Tibial artery (tissue), 4 donors: ENCODE measurements around the gene DHRS9.

Experiments
- DNase-seq, 2 donors: peaks; one replicate each; pipeline ENCODE4 v3.0.0-alpha.2; 2019
- H3K27ac ChIP-seq, 2 donors: fragments of 200-600 bp; sonication (generic) in 1 of 2; 1 replicate in 1 of 2; 2 replicates in 1 of 2; pipeline ENCODE4 v1.5.1; 2018 to 2019; ENCODE audit warnings: mild to moderate bottlenecking in 1 of 2
- H3K27me3 ChIP-seq, 2 donors: fragments of 200-600 bp; sonication (generic) in 1 of 2; one replicate each; pipeline versions ENCODE4 v1.5.1 to v1.6.0; 2016 to 2019
- H3K36me3 ChIP-seq, 3 donors: fragments of 200-600 bp; sonication (generic) in 2 of 3; one replicate each; pipeline ENCODE4 v1.5.1; 2016 to 2019; ENCODE audit warnings: mild to moderate bottlenecking in 2 of 3
- H3K4me1 ChIP-seq, 4 donors: fragments of 200-600 bp; sonication (generic) in 2 of 4; 1 replicate in 3 of 4; 2 replicates in 1 of 4; pipeline ENCODE4 v1.5.1; 2016 to 2019
- H3K4me3 ChIP-seq, 2 donors: fragments of 200-600 bp; sonication (generic) in 1 of 2; 1 replicate in 1 of 2; 2 replicates in 1 of 2; pipeline ENCODE4 v1.5.1; 2018 to 2019; ENCODE audit warnings: mild to moderate bottlenecking in 2 of 2
- H3K9me3 ChIP-seq, 3 donors: fragments of 200-600 bp; sonication (generic) in 1 of 3; one replicate each; pipeline ENCODE4 v1.5.1; 2016 to 2019
- intact Hi-C: fragments of 100-400 bp; cut with DNase I; formaldehyde crosslinking; loops from one replicate; pipeline ENCODE4 v1.15.0; 2023; ENCODE audit warnings: low total_unique reads
- TF ChIP-seq, protein P1 (sequence below), 2 experiments: fragments of 200-600 bp in 1 of 2; fragments of 450-650 bp in 1 of 2; IDR thresholded peaks; one replicate each; pipeline ENCODE4 v1.5.1; 2017 to 2019; ENCODE audit warnings: antibody characterized with exemption in 2 of 2, mild to moderate bottlenecking in 1 of 2, moderate library complexity in 1 of 2

DHRS9 gene

DNA sequence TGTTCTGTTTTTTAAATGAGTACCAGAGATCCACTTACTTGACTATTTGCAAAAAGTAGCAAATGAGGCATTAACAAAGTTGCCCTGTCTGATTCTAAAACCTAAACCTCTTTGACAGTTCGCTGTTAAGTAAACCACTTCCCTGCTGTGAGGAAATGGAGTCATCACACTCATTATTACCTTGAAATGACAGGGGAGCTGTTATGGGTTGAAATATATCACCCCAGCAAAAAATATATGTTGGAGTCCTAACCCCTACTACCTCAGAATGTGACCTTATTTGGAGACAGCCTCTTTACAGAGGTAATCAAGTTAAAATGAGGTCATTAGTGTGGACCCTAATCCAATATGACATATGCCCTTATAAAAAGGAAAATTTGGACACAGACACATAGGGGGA, 36.1 kb downstream of the DHRS9 start:
- intact Hi-C loops: no loop called here
- Histone ChIP-seq H3K36me3 (no peaks in the 10 kb centered on the region), H3K4me1 (peaks cover 0 to 3% (median 0%) of the 10 kb centered on the region in 4 donors), H3K27ac (no peak overlapping the region), H3K9me3 (no peaks in the 10 kb centered on the region), H3K4me3 (no peak overlapping the region), H3K27me3 (peaks cover 0 to 5% of the 10 kb centered on the region in 2 donors)
- TF ChIP-seq, protein P1, sequence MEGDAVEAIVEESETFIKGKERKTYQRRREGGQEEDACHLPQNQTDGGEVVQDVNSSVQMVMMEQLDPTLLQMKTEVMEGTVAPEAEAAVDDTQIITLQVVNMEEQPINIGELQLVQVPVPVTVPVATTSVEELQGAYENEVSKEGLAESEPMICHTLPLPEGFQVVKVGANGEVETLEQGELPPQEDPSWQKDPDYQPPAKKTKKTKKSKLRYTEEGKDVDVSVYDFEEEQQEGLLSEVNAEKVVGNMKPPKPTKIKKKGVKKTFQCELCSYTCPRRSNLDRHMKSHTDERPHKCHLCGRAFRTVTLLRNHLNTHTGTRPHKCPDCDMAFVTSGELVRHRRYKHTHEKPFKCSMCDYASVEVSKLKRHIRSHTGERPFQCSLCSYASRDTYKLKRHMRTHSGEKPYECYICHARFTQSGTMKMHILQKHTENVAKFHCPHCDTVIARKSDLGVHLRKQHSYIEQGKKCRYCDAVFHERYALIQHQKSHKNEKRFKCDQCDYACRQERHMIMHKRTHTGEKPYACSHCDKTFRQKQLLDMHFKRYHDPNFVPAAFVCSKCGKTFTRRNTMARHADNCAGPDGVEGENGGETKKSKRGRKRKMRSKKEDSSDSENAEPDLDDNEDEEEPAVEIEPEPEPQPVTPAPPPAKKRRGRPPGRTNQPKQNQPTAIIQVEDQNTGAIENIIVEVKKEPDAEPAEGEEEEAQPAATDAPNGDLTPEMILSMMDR (IDR thresholded peaks at IDR 0.05): no peak
- no peak for DNase-seq

DNA sequence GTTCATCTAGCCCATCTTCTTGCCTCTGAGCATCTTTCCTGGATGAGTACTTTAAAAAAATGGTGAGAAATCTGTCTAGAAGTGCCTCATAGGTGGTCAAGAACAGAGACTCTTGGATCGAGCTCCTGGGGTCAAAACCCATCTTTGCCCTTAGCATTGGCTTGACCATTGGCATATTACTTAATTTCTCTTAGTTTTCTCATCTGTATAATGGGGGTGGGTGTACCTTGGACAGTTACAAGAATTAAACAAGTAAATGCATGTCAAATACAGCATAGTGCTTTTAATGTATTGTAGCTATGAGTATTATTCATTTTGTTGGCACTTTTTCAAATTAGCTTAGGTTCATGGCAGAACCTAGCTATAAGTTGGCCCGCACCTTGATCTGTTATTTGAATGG, 36.8 kb downstream of the DHRS9 start:
- H3K4me3 ChIP-seq: no peak overlapping the region
- no peak for DNase-seq
- H3K27ac ChIP-seq: no peak overlapping the region
- intact Hi-C loops: no loop called here
- H3K4me1 ChIP-seq: peaks cover 0 to 3% (median 0%) of the 10 kb centered on the region in 4 donors
- TF ChIP-seq, protein P1 (IDR thresholded peaks at IDR 0.05): no peak
- H3K36me3 ChIP-seq: no peaks in the 10 kb centered on the region
- no peaks in the 10 kb centered on the region for H3K9me3 ChIP-seq
- H3K27me3 ChIP-seq: peaks cover 0 to 5% of the 10 kb centered on the region in 2 donors

DNA sequence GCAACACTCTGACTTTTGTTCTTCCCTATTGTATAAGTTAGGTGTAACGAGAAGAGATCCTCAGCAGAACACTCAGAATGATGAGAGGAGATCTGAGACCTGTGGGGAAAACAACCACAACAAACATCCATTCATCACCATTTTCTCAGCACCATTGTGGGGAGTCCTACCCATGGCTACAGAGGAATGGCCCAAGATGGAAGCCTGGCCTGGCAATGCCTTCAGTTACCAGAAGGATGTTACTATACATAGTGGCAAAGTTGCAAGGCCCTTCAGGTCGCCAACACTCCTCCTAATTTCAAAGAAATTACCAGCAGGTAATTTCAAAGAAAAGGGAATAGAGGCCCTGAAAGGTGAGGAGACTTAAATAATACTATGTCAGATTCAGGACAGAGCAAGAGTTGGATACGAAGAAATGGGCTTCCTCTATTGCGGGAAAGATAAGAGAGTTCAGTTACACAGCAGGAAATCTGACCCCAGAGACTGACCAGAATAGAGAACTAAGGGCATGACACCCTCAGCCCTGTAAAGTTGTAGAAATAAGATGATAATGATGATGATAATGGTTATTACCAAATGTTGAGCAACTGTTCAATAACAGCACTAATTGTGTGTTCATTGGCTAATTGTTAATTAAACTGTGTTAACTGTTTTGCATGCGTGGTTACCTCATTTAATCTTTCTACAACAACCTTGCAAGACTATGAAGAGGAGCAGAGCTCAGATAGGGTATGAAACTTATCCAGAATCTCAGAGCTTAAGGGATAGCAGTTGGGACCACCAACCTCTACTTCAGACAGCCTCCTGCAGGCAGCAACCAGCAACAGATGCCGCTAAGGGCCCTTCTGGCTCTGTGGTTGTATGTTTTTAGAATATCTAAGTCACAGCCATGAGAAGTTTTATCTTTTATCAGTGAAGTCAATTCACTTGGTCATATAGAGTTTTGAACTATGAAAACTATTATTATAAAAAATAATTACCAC, 37.5 kb downstream of the DHRS9 start:
- Histone ChIP-seq H3K9me3 (no peaks in the 10 kb centered on the region), H3K27me3 (peaks cover 0 to 5% of the 10 kb centered on the region in 2 donors), H3K4me1 (peaks cover 0 to 3% (median 0%) of the 10 kb centered on the region in 4 donors), H3K36me3 (no peaks in the 10 kb centered on the region), H3K27ac (no peak overlapping the region), H3K4me3 (no peak overlapping the region)
- no peak for DNase-seq
- intact Hi-C loops: no loop called here
- TF ChIP-seq, protein P1 (IDR thresholded peaks at IDR 0.05): no peak

DNA sequence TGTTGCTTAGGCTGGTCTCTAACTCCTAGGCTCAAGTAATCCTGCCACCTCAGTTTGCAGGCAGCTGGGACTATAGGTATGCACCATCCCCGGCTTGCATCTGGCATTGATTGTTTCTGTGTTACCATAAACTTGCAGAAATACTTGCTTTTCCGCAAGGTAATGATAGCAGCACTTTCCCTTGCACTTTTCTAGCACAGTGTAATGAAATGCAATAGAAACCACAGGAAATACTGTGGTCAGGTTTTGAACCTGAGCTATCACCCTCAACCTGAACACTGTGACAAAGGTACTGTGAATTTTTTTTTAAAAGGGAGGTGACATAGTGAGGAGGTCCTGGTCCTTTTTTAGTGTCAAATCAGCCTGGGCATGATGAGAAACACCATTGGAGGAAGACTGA, 38.3 kb downstream of the DHRS9 start:
- no peaks in the 10 kb centered on the region for H3K36me3 ChIP-seq
- TF ChIP-seq, protein P1 (IDR thresholded peaks at IDR 0.05): no peak
- H3K9me3 ChIP-seq: no peaks in the 10 kb centered on the region
- no peak overlapping the region for H3K27ac ChIP-seq
- H3K4me1 ChIP-seq: peaks cover 0 to 3% (median 0%) of the 10 kb centered on the region in 4 donors
- no peak overlapping the region for H3K4me3 ChIP-seq
- intact Hi-C loops: no loop called here
- DNase-seq: no peak
- peaks cover 0 to 5% of the 10 kb centered on the region in 2 donors for H3K27me3 ChIP-seq

DNA sequence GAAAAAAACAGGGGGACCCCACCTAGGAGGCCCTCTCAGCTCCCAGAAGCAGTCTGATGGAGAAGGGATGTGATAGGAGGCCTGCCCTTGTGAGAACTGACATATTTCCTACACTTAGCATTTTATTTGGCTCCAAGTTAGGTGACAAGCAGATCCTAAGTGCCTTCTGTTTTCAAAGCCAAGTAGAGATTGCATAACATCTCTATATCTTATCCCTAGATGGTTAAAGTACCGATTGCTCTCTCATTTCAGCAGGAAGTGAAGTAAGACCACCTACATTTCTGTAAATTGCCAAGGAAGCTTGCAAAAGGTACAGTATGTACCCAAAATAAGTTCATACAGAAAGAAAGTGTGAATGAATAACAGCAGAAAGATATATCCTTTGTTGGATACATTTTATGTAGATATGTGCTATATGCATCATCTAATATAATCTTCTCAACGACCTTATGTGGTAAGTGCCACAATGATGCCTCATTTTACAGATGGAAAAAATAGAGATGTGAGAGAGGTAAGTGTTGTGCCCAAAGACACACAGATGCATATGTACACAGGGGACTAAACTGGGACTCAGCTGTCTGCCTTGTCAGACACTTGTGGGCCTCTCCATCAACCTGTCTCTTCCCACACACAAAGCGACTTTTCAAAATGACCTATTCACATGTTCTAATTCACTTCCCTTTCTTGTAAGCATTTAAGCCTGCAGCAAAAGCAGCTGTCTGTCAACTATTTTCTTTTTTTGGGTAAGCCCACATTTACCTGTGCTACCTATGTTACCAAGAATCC, 38.9 kb downstream of the DHRS9 start:
- no peaks in the 10 kb centered on the region for H3K36me3 ChIP-seq
- H3K27ac ChIP-seq: no peak overlapping the region
- intact Hi-C loops: no loop called here
- H3K4me1 ChIP-seq: peaks cover 0 to 3% (median 0%) of the 10 kb centered on the region in 4 donors
- DNase-seq: no peak
- H3K9me3 ChIP-seq: no peaks in the 10 kb centered on the region
- no peak overlapping the region for H3K4me3 ChIP-seq
- TF ChIP-seq, protein P1 (IDR thresholded peaks at IDR 0.05): no peak
- peaks cover 0 to 5% of the 10 kb centered on the region in 2 donors for H3K27me3 ChIP-seq
